MCF 10A (cell line): ENCODE data around the gene GLB1L2. TPM values are rescaled to one million over a fixed set of nuclear protein-coding genes. Genes with fewer than 3 reads are reported as not detected.

ENCODE experiments used
- BruUV-seq: library from RNA; stranded (reverse); fragments of 400-500 nt; replicated peaks from 2 replicates; lab custom pipeline; 2021; lab: Mats Ljungman, UMichigan
- CTCF ChIA-PET: fragments of 300-600 bp; sonication (Branson Sonifier 250); formaldehyde crosslinking; extraction: SDS; loops from one replicate; lab custom pipeline; 2021; ENCODE audit warnings: antibody characterized with exemption, inconsistent platforms; lab: Yijun Ruan, JAX
- POLR2A ChIA-PET: fragments of 300-600, 350-650 bp; sonication (Branson Sonifier 250); formaldehyde crosslinking; extraction: SDS; loops from one replicate; lab custom pipeline; 2020; ENCODE audit warnings: antibody characterized with exemption, inconsistent platforms; lab: Yijun Ruan, JAX
- DNase-seq: peaks from one replicate; pipeline ENCODE4 v3.0.0-alpha.2; 2018; ENCODE audit not compliant: unreplicated experiment
- H3K27ac Mint-ChIP-seq: one replicate; pipeline ENCODE4 v1.8.0; 2022; ENCODE audit warnings: mild to moderate bottlenecking, low read depth, mixed read lengths; ENCODE audit not compliant: unreplicated experiment
- H3K27me3 Mint-ChIP-seq: one replicate; pipeline ENCODE4 v1.8.0; 2022; ENCODE audit warnings: mixed read lengths; ENCODE audit not compliant: insufficient read depth, unreplicated experiment
- H3K36me3 Mint-ChIP-seq: one replicate; pipeline ENCODE4 v1.8.0; 2022; ENCODE audit warnings: mild to moderate bottlenecking, moderate library complexity, mixed read lengths; ENCODE audit not compliant: insufficient read depth, unreplicated experiment
- H3K4me1 Mint-ChIP-seq: one replicate; pipeline ENCODE4 v1.8.0; 2022; ENCODE audit warnings: mixed read lengths; ENCODE audit not compliant: insufficient read depth, unreplicated experiment
- H3K4me3 Mint-ChIP-seq: one replicate; pipeline ENCODE4 v1.8.0; 2022; ENCODE audit warnings: mild to moderate bottlenecking, moderate library complexity, mixed read lengths; ENCODE audit not compliant: unreplicated experiment
- H3K9me3 Mint-ChIP-seq: one replicate; pipeline ENCODE4 v1.8.0; 2022; ENCODE audit warnings: mixed read lengths; ENCODE audit not compliant: unreplicated experiment
- intact Hi-C: fragments of 100-400 bp; cut with micrococcal nuclease; formaldehyde crosslinking; loops from 2 replicates; pipeline ENCODE4 v1.14.1; 2022
- total RNA-seq: library from RNA; stranded (reverse); gene quantifications from 2 replicates; pipeline ENCODE4 v1.2.3, GENCODE V29; 2022
- TF ChIP-seq, protein P1 (sequence below): fragments of 200-600 bp; IDR thresholded peaks from one replicate; pipeline ENCODE4 v1.8.0; 2022; ENCODE audit warnings: antibody characterized with exemption, mild to moderate bottlenecking; ENCODE audit not compliant: unreplicated experiment

The GLB1L2 gene
- total RNA-seq, 1 experiment from 2014 or later: 17.0 TPM

DNA sequence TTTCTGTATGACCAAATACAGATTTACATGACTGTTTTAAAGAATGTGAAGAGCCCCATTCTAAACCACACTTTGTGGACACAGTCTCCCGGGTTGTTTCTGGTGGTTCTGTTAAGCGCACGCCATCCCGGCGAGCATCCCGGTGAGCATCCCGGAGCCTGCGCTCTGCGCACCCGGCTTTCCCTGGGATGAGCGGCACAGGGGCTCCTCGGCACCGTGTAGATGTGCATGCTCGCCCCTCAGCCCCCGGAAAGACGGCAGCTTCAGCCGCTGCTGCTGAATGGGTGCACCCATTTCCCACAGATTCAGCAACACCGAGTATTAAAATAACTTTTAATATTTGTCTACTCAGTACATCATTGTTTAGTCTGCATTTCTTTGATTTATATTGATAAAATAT is 36.0 kb downstream of the GLB1L2 start:
- Mint-ChIP-seq H3K27me3 (no peaks in the 10 kb centered on the region), H3K27ac (no peak overlapping the region), H3K9me3 (no peaks in the 10 kb centered on the region), H3K4me1 (no peaks in the 10 kb centered on the region), H3K36me3 (no peaks in the 10 kb centered on the region), H3K4me3 (no peak overlapping the region)
- ChIA-PET POLR2A (interaction anchor here (0.6 kb wide), 1 partner anchor 15 kb away, joined by 3 read pairs; no protein-coding TSS in a partner anchor), CTCF (interaction anchor here (0.6 kb wide), 1 partner anchor 444 kb away, joined by 3 read pairs; no protein-coding TSS in a partner anchor)
- DNase-seq: no peak
- intact Hi-C loops: no loop called here
- BruUV-seq: no TSS peak
- TF ChIP-seq, protein P1, sequence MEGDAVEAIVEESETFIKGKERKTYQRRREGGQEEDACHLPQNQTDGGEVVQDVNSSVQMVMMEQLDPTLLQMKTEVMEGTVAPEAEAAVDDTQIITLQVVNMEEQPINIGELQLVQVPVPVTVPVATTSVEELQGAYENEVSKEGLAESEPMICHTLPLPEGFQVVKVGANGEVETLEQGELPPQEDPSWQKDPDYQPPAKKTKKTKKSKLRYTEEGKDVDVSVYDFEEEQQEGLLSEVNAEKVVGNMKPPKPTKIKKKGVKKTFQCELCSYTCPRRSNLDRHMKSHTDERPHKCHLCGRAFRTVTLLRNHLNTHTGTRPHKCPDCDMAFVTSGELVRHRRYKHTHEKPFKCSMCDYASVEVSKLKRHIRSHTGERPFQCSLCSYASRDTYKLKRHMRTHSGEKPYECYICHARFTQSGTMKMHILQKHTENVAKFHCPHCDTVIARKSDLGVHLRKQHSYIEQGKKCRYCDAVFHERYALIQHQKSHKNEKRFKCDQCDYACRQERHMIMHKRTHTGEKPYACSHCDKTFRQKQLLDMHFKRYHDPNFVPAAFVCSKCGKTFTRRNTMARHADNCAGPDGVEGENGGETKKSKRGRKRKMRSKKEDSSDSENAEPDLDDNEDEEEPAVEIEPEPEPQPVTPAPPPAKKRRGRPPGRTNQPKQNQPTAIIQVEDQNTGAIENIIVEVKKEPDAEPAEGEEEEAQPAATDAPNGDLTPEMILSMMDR: no peak

DNA sequence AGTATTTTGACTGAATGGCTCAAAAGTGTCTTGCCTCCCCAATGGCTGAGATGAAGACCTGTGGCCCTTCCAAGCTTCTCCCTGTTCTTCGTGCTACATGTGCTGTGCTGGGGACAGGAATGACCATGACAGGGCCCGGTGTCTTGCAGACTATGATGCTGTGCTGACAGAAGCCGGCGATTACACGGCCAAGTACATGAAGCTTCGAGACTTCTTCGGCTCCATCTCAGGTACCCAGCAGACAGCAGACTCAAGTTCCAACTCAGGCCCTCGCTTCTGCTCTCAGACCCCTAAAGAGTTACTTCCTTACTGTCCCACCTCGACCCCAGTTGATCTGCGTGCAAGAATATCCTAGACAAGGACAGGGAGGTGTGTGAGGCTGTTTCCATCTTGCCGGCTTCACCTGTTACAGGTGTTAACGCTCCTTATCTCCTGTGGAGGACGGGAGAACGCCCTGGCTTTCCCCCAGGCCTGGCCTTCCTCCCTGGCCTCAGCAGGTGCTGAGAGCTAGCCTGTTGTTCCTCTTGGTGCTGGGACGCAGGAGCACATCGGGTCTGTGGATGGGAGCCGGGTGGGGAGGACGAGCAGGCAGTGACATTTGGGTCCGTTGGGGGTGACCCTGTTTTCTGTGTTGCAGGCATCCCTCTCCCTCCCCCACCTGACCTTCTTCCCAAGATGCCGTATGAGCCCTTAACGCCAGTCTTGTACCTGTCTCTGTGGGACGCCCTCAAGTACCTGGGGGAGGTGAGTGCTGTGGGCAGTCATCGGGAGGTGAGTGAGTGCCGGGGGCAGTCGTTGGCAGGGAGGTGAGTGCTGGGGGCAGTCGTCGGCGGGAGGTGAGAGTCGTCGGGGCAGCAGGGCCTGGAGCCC is 38.1 kb downstream of the GLB1L2 start:
- DNase-seq: no peak
- POLR2A ChIA-PET: no interaction called here
- H3K27ac Mint-ChIP-seq: no peak overlapping the region
- BruUV-seq: no TSS peak
- TF ChIP-seq, protein P1: no peak
- no peaks in the 10 kb centered on the region for H3K4me1 Mint-ChIP-seq
- intact Hi-C loops: no loop called here
- CTCF ChIA-PET: interaction anchor here (0.7 kb wide), 1 partner anchor 140 kb away, joined by 3 read pairs; no protein-coding TSS in a partner anchor
- no peaks in the 10 kb centered on the region for H3K27me3 Mint-ChIP-seq
- no peaks in the 10 kb centered on the region for H3K36me3 Mint-ChIP-seq
- H3K4me3 Mint-ChIP-seq: no peak overlapping the region
- no peaks in the 10 kb centered on the region for H3K9me3 Mint-ChIP-seq

DNA sequence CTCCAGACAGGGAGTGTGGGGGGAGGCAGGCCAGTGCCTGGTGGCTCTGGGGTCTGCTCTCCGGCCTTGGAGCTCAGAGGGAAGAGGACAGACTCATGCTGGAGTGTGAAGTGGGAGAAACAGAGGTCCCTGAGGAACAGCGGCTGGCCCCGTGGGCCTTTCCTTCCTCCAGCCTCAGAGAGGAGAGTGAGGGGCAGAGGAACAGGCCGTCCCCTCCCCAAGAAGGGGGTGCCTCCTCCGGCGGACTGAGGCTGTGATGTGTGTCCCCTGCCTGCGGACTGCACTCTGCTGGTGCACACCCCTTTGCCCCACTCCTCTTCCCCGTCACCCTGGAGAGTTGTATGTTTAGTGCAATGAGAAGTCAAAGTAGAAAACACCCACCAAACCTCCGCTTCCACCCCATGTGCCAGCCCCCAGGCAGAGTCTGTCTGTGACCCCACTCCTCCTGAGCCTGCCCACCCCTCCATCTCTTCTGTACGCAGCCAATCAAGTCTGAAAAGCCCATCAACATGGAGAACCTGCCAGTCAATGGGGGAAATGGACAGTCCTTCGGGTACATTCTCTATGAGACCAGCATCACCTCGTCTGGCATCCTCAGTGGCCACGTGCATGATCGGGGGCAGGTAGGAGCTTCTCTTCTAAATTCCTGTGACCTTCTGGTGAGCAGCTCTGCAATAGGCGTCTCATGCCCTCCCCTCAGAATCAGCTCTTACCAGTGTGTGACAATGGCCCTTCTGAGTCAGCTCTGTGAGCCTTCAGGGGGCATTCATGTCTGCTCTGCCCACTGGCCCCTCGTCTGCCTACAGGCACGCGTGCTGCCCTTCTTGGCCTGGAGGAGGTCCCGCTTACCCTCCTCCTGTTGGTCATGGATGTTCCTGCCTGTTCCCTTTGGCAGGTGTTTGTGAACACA is 39.0 kb downstream of the GLB1L2 start:
- H3K27ac Mint-ChIP-seq: no peak overlapping the region
- intact Hi-C loops: no loop called here
- BruUV-seq: no TSS peak

More for the DNA sequence above, 39.0 kb downstream of the GLB1L2 start:
- no peaks in the 10 kb centered on the region for H3K9me3 Mint-ChIP-seq
- no peak overlapping the region for H3K4me3 Mint-ChIP-seq
- POLR2A ChIA-PET: no interaction called here
- TF ChIP-seq, protein P1: no peak
- no peaks in the 10 kb centered on the region for H3K27me3 Mint-ChIP-seq
- DNase-seq: no peak
- CTCF ChIA-PET: interaction anchor here (0.7 kb wide), 1 partner anchor 140 kb away, joined by 3 read pairs; no protein-coding TSS in a partner anchor
- H3K4me1 Mint-ChIP-seq: no peaks in the 10 kb centered on the region
- no peaks in the 10 kb centered on the region for H3K36me3 Mint-ChIP-seq
